Measurements from ENCODE around the gene LIPA.

The LIPA gene

GRCh38 chr10:89238956-89239644 lies 12.5 kb downstream of the LIPA start:
- H3K4me3 Mint-ChIP-seq = no peak overlapping the region
- no peaks in the 10 kb centered on the region for H3K27me3 Mint-ChIP-seq
- DNase-seq = no peak
- H3K27ac Mint-ChIP-seq = no peak overlapping the region
- peaks cover 9% of the 10 kb centered on the region for H3K4me1 Mint-ChIP-seq (ENCODE audit: low read depth)
- H3K36me3 Mint-ChIP-seq (ENCODE audit: low read depth) = peaks cover 35% of the 10 kb centered on the region
- no peaks in the 10 kb centered on the region for H3K9me3 Mint-ChIP-seq

- Mint-ChIP-seq H3K27ac (no peak overlapping the region), H3K9me3 (no peaks in the 10 kb centered on the region), H3K4me3 (no peak overlapping the region), H3K27me3 (no peaks in the 10 kb centered on the region), H3K4me1 (ENCODE audit: low read depth) (peaks cover 7% of the 10 kb centered on the region), H3K36me3 (ENCODE audit: low read depth) (peaks cover 39% of the 10 kb centered on the region)
- DNase-seq = no peak
Measured at GRCh38 chr10:89237849-89238248, 13.7 kb downstream of the LIPA start.

- Mint-ChIP-seq H3K4me3 (no peak overlapping the region), H3K4me1 (ENCODE audit: low read depth) (peaks cover 5% of the 10 kb centered on the region), H3K27ac (no peak overlapping the region), H3K9me3 (no peaks in the 10 kb centered on the region), H3K27me3 (no peaks in the 10 kb centered on the region), H3K36me3 (ENCODE audit: low read depth) (peaks cover 39% of the 10 kb centered on the region)
- no peak for DNase-seq
Measured at GRCh38 chr10:89236226-89236797, 15.3 kb downstream of the LIPA start.

GRCh38 chr10:89235073-89235798 lies 16.3 kb downstream of the LIPA start:
- no peak for DNase-seq

GRCh38 chr10:89233033-89233432 lies 18.5 kb downstream of the LIPA start:
- Mint-ChIP-seq H3K27me3 (no peaks in the 10 kb centered on the region), H3K4me1 (ENCODE audit: low read depth) (peaks cover 3% of the 10 kb centered on the region), H3K27ac (no peak overlapping the region), H3K4me3 (no peak overlapping the region), H3K9me3 (no peaks in the 10 kb centered on the region), H3K36me3 (ENCODE audit: low read depth) (peaks cover 39% of the 10 kb centered on the region)
- no peak for DNase-seq

More at GRCh38 chr10:89235073-89235798, 16.3 kb downstream of the LIPA start:
- Mint-ChIP-seq H3K9me3 (no peaks in the 10 kb centered on the region), H3K4me3 (no peak overlapping the region), H3K27ac (no peak overlapping the region), H3K27me3 (no peaks in the 10 kb centered on the region), H3K4me1 (ENCODE audit: low read depth) (peaks cover 5% of the 10 kb centered on the region), H3K36me3 (ENCODE audit: low read depth) (peaks cover 46% of the 10 kb centered on the region)

GRCh38 chr10:89228962-89229361 lies 22.6 kb downstream of the LIPA start:
- H3K36me3 Mint-ChIP-seq (ENCODE audit: low read depth) = peaks cover 51% of the 10 kb centered on the region
- no peak overlapping the region for H3K4me3 Mint-ChIP-seq
- no peaks in the 10 kb centered on the region for H3K9me3 Mint-ChIP-seq
- peaks cover 11% of the 10 kb centered on the region for H3K4me1 Mint-ChIP-seq (ENCODE audit: low read depth)
- DNase-seq = no peak
- no peak overlapping the region for H3K27ac Mint-ChIP-seq
- H3K27me3 Mint-ChIP-seq = no peaks in the 10 kb centered on the region

- Mint-ChIP-seq H3K4me1 (ENCODE audit: low read depth) (peaks cover 11% of the 10 kb centered on the region), H3K27ac (no peak overlapping the region), H3K36me3 (ENCODE audit: low read depth) (peaks cover 52% of the 10 kb centered on the region), H3K27me3 (no peaks in the 10 kb centered on the region), H3K9me3 (no peaks in the 10 kb centered on the region), H3K4me3 (no peak overlapping the region)
- DNase-seq = no peak
Measured at GRCh38 chr10:89228146-89228545, 23.4 kb downstream of the LIPA start.

- DNase-seq = no peak
- Mint-ChIP-seq H3K4me3 (no peak overlapping the region), H3K36me3 (ENCODE audit: low read depth) (peaks cover 49% of the 10 kb centered on the region), H3K4me1 (ENCODE audit: low read depth) (peaks cover 11% of the 10 kb centered on the region), H3K27me3 (no peaks in the 10 kb centered on the region), H3K9me3 (no peaks in the 10 kb centered on the region), H3K27ac (no peak overlapping the region)
Measured at GRCh38 chr10:89226891-89227290, 24.7 kb downstream of the LIPA start.

- Mint-ChIP-seq H3K27me3 (no peaks in the 10 kb centered on the region), H3K9me3 (no peaks in the 10 kb centered on the region), H3K36me3 (ENCODE audit: low read depth) (peaks cover 44% of the 10 kb centered on the region), H3K4me3 (no peak overlapping the region), H3K27ac (no peak overlapping the region), H3K4me1 (ENCODE audit: low read depth) (peaks cover 11% of the 10 kb centered on the region)
- DNase-seq = no peak
Measured at GRCh38 chr10:89224739-89225443, 26.7 kb downstream of the LIPA start.

GRCh38 chr10:89221919-89222318 lies 29.7 kb downstream of the LIPA start:
- no peaks in the 10 kb centered on the region for H3K27me3 Mint-ChIP-seq
- no peaks in the 10 kb centered on the region for H3K9me3 Mint-ChIP-seq
- peaks cover 34% of the 10 kb centered on the region for H3K36me3 Mint-ChIP-seq (ENCODE audit: low read depth)
- H3K4me3 Mint-ChIP-seq = no peak overlapping the region
- peaks cover 18% of the 10 kb centered on the region for H3K4me1 Mint-ChIP-seq (ENCODE audit: low read depth)
- no peak for DNase-seq
- H3K27ac Mint-ChIP-seq = peak overlapping the region; percentile 60

- Mint-ChIP-seq H3K36me3 (ENCODE audit: low read depth) (peaks cover 33% of the 10 kb centered on the region), H3K9me3 (no peaks in the 10 kb centered on the region), H3K4me1 (ENCODE audit: low read depth) (peaks cover 8% of the 10 kb centered on the region), H3K27me3 (no peaks in the 10 kb centered on the region), H3K27ac (no peak overlapping the region), H3K4me3 (no peak overlapping the region)
- no peak for DNase-seq
Measured at GRCh38 chr10:89219513-89220218, 31.9 kb downstream of the LIPA start.

GRCh38 chr10:89217057-89217990 lies 34.3 kb downstream of the LIPA start:
- peak; percentile 57 for DNase-seq
- H3K4me3 Mint-ChIP-seq = no peak overlapping the region
- peaks cover 2% of the 10 kb centered on the region for H3K27me3 Mint-ChIP-seq
- H3K9me3 Mint-ChIP-seq = no peaks in the 10 kb centered on the region
- peaks cover 25% of the 10 kb centered on the region for H3K36me3 Mint-ChIP-seq (ENCODE audit: low read depth)
- peak overlapping the region; percentile 31 for H3K27ac Mint-ChIP-seq
- peaks cover 11% of the 10 kb centered on the region for H3K4me1 Mint-ChIP-seq (ENCODE audit: low read depth)

GRCh38 chr10:89216056-89216455 lies 35.5 kb downstream of the LIPA start:
- Mint-ChIP-seq H3K36me3 (ENCODE audit: low read depth) (peaks cover 19% of the 10 kb centered on the region), H3K4me1 (ENCODE audit: low read depth) (peaks cover 14% of the 10 kb centered on the region), H3K9me3 (no peaks in the 10 kb centered on the region), H3K27me3 (peaks cover 6% of the 10 kb centered on the region), H3K4me3 (no peak overlapping the region), H3K27ac (no peak overlapping the region)
- DNase-seq = no peak

Measured in activated T-cell treated with anti-CD3 and anti-CD28 coated beads, Interleukin-2, amount 50 U/mL, for 24 hours (primary cell).